Measurements from ENCODE around the gene NOS1AP. TPM values are rescaled to one million over a fixed set of nuclear protein-coding genes. Genes with fewer than 3 reads are reported as not detected.

Gene NOS1AP
- total RNA-seq, 1 donor: 0.43 TPM

DNA sequence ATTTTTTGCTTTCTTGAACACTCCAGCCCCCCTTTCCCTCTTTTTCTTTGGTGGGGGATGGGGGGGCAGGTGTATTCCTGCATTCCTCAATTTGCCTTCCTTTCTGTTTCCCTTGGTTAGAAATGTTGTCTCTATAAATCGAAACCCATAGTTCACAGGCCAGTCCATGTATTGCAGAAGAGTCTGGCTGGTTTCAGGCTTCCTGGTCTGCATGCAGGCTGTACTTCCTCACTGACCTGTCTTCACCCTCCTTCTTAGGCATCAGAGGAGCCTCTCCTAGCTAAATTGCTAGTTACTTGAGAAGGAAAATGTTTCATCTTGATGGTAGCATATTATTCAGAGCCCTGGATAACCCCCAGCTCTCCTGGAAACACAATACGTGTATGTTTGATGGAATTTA, 167.1 kb downstream of the NOS1AP start:
- H3K4me3 ChIP-seq (ENCODE audit: low read depth, low read length): no peak overlapping the region
- TF ChIP-seq, protein P1, sequence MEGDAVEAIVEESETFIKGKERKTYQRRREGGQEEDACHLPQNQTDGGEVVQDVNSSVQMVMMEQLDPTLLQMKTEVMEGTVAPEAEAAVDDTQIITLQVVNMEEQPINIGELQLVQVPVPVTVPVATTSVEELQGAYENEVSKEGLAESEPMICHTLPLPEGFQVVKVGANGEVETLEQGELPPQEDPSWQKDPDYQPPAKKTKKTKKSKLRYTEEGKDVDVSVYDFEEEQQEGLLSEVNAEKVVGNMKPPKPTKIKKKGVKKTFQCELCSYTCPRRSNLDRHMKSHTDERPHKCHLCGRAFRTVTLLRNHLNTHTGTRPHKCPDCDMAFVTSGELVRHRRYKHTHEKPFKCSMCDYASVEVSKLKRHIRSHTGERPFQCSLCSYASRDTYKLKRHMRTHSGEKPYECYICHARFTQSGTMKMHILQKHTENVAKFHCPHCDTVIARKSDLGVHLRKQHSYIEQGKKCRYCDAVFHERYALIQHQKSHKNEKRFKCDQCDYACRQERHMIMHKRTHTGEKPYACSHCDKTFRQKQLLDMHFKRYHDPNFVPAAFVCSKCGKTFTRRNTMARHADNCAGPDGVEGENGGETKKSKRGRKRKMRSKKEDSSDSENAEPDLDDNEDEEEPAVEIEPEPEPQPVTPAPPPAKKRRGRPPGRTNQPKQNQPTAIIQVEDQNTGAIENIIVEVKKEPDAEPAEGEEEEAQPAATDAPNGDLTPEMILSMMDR (IDR thresholded peaks at IDR 0.05; ENCODE audit: insufficient read depth, low read depth, low read length): no peak
- no peak for DNase-seq (ENCODE audit: low read depth)

DNA sequence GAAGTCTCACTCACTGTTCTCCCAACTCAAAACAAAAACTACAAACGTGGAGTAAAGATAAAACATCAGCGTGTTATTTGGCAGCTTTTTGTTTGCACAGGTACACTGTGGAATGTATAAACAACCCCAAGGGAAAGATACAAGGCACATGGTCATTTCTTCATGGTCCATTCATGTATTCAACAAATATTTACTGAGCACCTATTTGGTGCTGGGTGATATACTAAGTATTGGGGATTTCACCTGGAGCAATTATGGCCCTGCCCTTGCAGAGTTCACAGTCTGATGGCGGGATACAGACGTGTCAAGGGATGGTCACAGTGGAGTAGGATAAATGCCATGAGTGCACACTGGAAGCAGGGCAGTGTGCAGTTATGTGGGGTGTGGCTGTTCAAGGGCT, 171.1 kb downstream of the NOS1AP start:
- no peak overlapping the region for H3K4me3 ChIP-seq (ENCODE audit: low read depth, low read length)
- no peak for DNase-seq (ENCODE audit: low read depth)
- TF ChIP-seq, protein P1 (IDR thresholded peaks at IDR 0.05; ENCODE audit: insufficient read depth, low read depth, low read length): no peak

DNA sequence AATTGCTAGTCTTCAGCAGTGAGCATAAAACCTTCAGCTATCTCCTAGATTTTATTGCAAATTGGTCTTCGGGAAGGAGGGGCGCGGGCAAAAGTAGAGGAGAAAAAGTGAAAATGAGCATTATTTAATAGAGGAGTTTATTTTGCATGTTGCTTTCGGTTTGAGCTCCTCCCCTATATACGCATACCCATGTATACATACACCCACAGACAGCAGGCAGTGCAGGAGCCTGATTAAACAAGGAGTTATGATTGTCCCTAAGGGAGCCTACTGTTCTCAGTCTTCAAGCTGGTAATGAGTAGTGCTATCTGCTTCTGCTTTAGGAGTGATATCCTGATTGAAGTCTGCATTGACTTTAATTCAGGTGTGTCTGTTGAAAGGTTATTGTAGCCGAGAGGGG, 173.3 kb downstream of the NOS1AP start:
- H3K4me3 ChIP-seq (ENCODE audit: low read depth, low read length): no peak overlapping the region
- TF ChIP-seq, protein P1 (IDR thresholded peaks at IDR 0.05; ENCODE audit: insufficient read depth, low read depth, low read length): no peak
- DNase-seq (ENCODE audit: low read depth): no peak

DNA sequence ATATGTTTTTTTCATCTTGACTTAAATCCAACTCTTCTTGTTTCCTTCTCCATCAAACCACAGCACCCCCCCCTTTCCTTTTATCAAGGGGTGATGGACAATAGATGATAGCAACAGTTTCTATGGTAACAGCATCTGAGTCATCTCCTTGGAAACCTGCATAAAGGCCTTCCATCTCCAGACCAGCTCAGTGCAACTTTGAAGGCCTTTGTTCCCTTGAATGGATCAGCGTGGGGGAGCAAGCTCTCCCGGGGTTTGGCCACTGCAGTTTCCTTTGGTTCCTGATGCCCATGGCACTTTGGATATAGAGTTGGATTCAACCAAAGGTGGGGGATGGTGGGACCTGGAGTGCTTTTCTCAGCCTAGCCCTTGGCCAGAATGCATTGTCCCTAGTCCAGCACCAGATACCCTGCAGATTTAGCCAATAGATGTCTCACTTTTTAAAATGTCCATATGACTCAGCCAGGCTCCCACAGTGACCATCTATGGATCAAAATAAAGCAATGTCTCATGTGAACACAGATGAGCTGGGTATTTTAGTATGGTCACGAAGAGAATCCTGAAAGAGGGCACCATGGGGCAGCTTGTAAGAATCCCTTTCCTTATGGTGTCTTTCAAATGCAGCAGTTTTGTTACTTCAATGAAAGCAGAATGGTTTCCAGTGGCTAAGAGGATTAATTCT, 179.5 kb downstream of the NOS1AP start:
- TF ChIP-seq, protein P1 (IDR thresholded peaks at IDR 0.05; ENCODE audit: insufficient read depth, low read depth, low read length): no peak
- H3K4me3 ChIP-seq (ENCODE audit: low read depth, low read length): no peak overlapping the region
- DNase-seq (ENCODE audit: low read depth): no peak

DNA sequence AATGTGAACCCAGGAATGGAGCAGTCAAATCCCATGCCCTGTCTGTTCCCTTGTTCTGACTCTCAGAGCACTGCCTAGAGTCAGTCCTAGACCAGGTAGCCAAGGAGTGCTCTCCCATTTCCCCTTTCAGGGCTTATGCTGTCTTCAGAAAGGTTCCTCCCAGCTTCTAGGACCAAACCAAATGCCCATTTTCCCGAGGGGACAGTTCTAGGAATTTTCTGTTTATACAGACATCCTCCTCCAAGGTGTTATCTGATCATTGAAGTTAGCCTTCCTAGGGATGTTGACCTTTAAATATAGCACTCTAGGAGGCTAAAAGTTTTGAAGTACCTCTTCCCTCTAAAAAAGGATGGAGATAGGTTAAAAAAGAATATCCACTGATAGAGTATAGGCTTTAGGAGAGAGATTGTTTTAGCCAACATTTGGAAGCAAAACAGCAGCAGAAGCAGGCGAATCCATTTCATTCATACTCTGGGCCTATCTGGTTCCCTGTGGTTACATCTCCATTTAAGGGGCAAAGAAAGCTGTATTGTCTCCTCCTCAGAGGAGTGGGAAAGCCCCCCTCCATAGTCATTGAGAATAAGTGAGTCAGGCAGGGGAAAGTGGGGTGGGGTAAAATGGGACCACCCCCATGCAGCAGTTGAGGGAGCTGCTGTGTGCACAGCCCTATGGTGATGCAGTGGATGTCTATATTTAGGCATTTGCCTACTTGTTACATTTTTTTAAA, 180.7 kb downstream of the NOS1AP start:
- TF ChIP-seq, protein P1 (IDR thresholded peaks at IDR 0.05; ENCODE audit: insufficient read depth, low read depth, low read length): no peak
- no peak for DNase-seq (ENCODE audit: low read depth)
- no peak overlapping the region for H3K4me3 ChIP-seq (ENCODE audit: low read depth, low read length)

DNA sequence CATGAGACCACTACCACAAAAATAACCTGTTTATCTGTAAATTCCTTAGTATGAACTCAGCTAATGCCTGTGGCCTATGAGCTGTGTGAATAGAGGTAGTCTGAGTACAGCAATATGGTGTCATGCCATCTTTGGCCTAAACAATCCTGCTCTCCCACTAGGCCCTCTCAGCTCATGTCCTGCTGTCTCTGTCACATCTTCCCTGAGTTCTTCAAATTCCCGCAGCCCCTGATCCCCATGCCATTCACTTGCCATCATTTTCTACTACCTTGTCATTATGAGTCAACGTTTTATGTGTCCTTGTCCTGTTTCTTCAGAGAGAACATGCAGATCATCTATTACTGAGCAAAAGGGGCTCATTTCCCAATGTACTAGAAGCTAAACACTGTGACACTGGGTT, 181.6 kb downstream of the NOS1AP start:
- no peak for DNase-seq (ENCODE audit: low read depth)
- TF ChIP-seq, protein P1 (IDR thresholded peaks at IDR 0.05; ENCODE audit: insufficient read depth, low read depth, low read length): no peak
- no peak overlapping the region for H3K4me3 ChIP-seq (ENCODE audit: low read depth, low read length)
